Right lobe of liver (tissue), 4 donors: ENCODE results near the gene EN1.

ENCODE experiments used
- POLR2A ChIP-seq: fragments of 450-650 bp; IDR thresholded peaks from one replicate; pipeline ENCODE4 v1.6.1; 2017; ENCODE audit warnings: antibody characterized with exemption, mild to moderate bottlenecking
- TF ChIP-seq, protein P1 (sequence below), 4 donors: fragments of 200-600 bp in 3 of 4; fragments of 450-650 bp in 1 of 4; IDR thresholded peaks; one replicate each; pipeline versions ENCODE4 v1.5.1 to v1.8.0; 2016 to 2022; ENCODE audit warnings: antibody characterized with exemption in 4 of 4, mild to moderate bottlenecking in 2 of 4
- donor health status: DM: no; HTN: no; CAD: no.
- donor health status: DM: no; HTN: no; CAD: no.
- donor health status: DM: no; HTN: yes; CAD: no.

DNA sequence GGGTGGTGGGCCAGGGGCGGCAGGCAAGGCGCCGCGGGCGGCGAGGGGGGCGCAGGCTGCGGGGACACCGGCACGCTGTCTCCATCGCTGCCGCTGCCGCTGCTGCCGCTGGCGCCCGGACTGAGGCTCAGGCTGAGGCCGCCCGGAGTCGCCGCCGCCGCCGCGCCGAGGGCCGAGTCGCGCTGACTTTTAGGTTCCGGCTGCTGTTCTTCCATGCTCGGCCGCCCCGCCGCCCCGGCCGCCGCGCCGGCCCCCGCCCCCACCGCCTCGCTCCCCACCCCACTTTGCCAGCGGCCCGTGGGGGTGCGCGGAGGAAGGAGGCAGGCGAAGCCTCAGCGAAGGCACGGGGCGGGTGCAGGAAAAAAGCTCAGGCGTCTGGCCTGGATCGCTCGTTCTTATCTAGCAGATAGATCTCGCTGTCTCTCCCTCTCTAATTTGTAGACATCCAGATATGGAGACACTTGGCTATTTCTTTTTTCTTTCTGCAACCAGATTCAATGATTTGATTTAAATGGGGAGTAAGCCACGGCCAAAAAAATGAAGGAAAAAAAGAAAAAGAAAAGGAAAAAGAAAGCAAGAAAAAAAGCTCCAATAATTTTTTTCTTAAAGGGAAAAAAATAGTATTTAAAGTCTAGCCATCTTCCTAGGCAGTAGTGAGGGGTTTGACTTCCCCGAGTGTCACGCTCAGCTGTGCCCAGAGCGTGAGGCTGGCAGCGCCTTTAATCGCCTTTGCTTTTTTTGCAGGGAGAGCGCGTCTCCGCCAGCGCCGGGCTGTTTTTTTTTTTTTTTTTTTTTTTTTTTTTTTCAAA is at the start of gene EN1:
- TF ChIP-seq, protein P1, sequence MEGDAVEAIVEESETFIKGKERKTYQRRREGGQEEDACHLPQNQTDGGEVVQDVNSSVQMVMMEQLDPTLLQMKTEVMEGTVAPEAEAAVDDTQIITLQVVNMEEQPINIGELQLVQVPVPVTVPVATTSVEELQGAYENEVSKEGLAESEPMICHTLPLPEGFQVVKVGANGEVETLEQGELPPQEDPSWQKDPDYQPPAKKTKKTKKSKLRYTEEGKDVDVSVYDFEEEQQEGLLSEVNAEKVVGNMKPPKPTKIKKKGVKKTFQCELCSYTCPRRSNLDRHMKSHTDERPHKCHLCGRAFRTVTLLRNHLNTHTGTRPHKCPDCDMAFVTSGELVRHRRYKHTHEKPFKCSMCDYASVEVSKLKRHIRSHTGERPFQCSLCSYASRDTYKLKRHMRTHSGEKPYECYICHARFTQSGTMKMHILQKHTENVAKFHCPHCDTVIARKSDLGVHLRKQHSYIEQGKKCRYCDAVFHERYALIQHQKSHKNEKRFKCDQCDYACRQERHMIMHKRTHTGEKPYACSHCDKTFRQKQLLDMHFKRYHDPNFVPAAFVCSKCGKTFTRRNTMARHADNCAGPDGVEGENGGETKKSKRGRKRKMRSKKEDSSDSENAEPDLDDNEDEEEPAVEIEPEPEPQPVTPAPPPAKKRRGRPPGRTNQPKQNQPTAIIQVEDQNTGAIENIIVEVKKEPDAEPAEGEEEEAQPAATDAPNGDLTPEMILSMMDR (IDR thresholded peaks at IDR 0.05) = no peak
- TF ChIP-seq POLR2A = no peak
